ENCODE results near the gene MTHFD1L. TPM values are rescaled to one million over a fixed set of nuclear protein-coding genes. Genes with fewer than 3 reads are reported as not detected.

Gene MTHFD1L
- total and polyA plus RNA-seq, 2 donors (not counting 3 experiments of a cell fraction or from before 2014, with no cell fraction given), result 40.2 to 120 TPM

GRCh38 chr6:151068761-151069312 lies 203.3 kb downstream of the MTHFD1L start:
- H3K36me3 ChIP-seq (ENCODE audit: control insufficient read depth in 2 of 2, extremely low read depth in 1 of 2, insufficient read depth in 2 of 2, low read length in 2 of 2), result peaks cover 0 to 4% of the 10 kb centered on the region in 2 experiments
- intact Hi-C loops (cut with micrococcal nuclease), result loop anchor here (1.0 to 5.0 kb wide), 7 partner anchors 9 to 255 kb away; no protein-coding TSS in a partner anchor
- dilution Hi-C loops (cut with MboI; ENCODE audit: extremely low pct_ligation_motif_present, low sequenced_read_pairs), result no loop called here
- H3K9me1 ChIP-seq (replicated peaks; ENCODE audit: control insufficient read depth, extremely low read depth, insufficient read depth, low read length), result no peaks in the 10 kb centered on the region
- no peak for DNase-seq (ENCODE audit: low read depth, low spot score)
- TF ChIP-seq POLR2AphosphoS5 (IDR thresholded peaks at IDR 0.05; ENCODE audit: insufficient read depth, low read depth, low read length), result no peak
- no peak for TF ChIP-seq MYC (IDR thresholded peaks at IDR 0.05; ENCODE audit: low read depth, low read length)
- no peak for TF ChIP-seq POLR2A (IDR thresholded peaks at IDR 0.05; ENCODE audit: low read depth, low read length)
- no peak for TF ChIP-seq EZH2 (IDR thresholded peaks at IDR 0.05; ENCODE audit: borderline replicate concordance, low read depth, low read length, severe bottlenecking)
- TF ChIP-seq CTCF (IDR thresholded peaks at IDR 0.05; ENCODE audit: extremely low read depth in 1 of 2, insufficient read depth in 1 of 2, low read depth in 1 of 2, low read length in 2 of 2), result no peak
- TF ChIP-seq FOS (IDR thresholded peaks at IDR 0.05; ENCODE audit: borderline replicate concordance, insufficient read depth, low read length), result no peak
- no peak for TF ChIP-seq MAX (IDR thresholded peaks at IDR 0.05; ENCODE audit: insufficient read depth, insufficient read length)
- TF ChIP-seq GATA2 (IDR thresholded peaks at IDR 0.05; ENCODE audit: insufficient read depth, insufficient read length, low read depth, low read length), result no peak
- TF ChIP-seq JUN (IDR thresholded peaks at IDR 0.05; ENCODE audit: borderline replicate concordance, insufficient read depth, insufficient read length, low read depth), result no peak
- H3K79me2 ChIP-seq (ENCODE audit: control insufficient read depth, insufficient read depth, low read length), result peaks cover 17% of the 10 kb centered on the region
- H3K4me2 ChIP-seq (ENCODE audit: insufficient read depth, low read length), result peak overlapping the region; percentile 62
- no peak overlapping the region for H3K4me3 ChIP-seq (replicated peaks in 1 of 3; ENCODE audit: insufficient read depth in 1 of 3, low read depth in 1 of 3, low read length in 3 of 3)
- H4K20me1 ChIP-seq (replicated peaks; ENCODE audit: control insufficient read depth, extremely low read depth, insufficient read depth, low read length), result no peaks in the 10 kb centered on the region
- H3K9ac ChIP-seq (replicated peaks; ENCODE audit: extremely low read depth, insufficient read depth, low read length), result peak overlapping the region; percentile 85
- H3K4me1 ChIP-seq (ENCODE audit: control insufficient read depth, extremely low read depth, insufficient read depth, low read length), result peaks cover 52% of the 10 kb centered on the region
- no peaks in the 10 kb centered on the region for H3K27me3 ChIP-seq (ENCODE audit: control insufficient read depth in 2 of 2, insufficient read depth in 2 of 2, low read length in 2 of 2)
- no TSS peak for BruUV-seq (replicated peaks)
- POLR2A ChIA-PET, result interaction anchor here (0.9 to 1.2 kb wide), 3 partner anchors 17 to 203 kb away, joined by 3 to 6 read pairs (median 3); no protein-coding TSS in a partner anchor
- peak overlapping the region; percentile 90 for H3K27ac ChIP-seq (ENCODE audit: insufficient read depth, low read depth, low read length)
- H2AFZ ChIP-seq (ENCODE audit: low read depth, low read length), result no peak overlapping the region
- CTCF ChIA-PET, result interaction anchor here (0.8 to 6.7 kb wide), 9 partner anchors 9 to 256 kb away, joined by 3 to 34 read pairs (median 4); no protein-coding TSS in a partner anchor
- FAIRE-seq, result no peak
- no peaks in the 10 kb centered on the region for H3K9me3 ChIP-seq (replicated peaks; ENCODE audit: control insufficient read depth, insufficient read depth, low read length)
